Prostate gland (tissue), 2 donors: ENCODE data around the gene ARPC1A.

Experiments
- CTCF ChIP-seq, 4 experiments: fragments of 200-600 bp in 2 of 4; fragments of 450-650 bp in 2 of 4; sonication (generic) in 2 of 4; IDR thresholded peaks; 1 replicate in 3 of 4; 2 replicates in 1 of 4; pipeline ENCODE4 v1.5.1; 2016 to 2019; ENCODE audit warnings: antibody characterized with exemption in 4 of 4, mild to moderate bottlenecking in 2 of 4, moderate library complexity in 2 of 4
- POLR2A ChIP-seq: fragments of 450-650 bp; IDR thresholded peaks from one replicate; pipeline ENCODE4 v1.6.1; 2016; ENCODE audit warnings: antibody characterized with exemption, mild to moderate bottlenecking
- POLR2AphosphoS5 ChIP-seq: sonication (generic); formaldehyde crosslinking; IDR thresholded peaks from one replicate; pipeline ENCODE4 v1.6.1; 2017; ENCODE audit warnings: antibody characterized with exemption

- TF ChIP-seq POLR2A (no peak), CTCF (IDR thresholded peaks at IDR 0.05) (no peak), POLR2AphosphoS5 (no peak)
Measured at GRCh38 chr7:99394188-99394502, 68.4 kb downstream of the ARPC1A start.
